GM23338 (cell line): ENCODE results near the gene CD70. TPM values are rescaled to one million over a fixed set of nuclear protein-coding genes. Genes with fewer than 3 reads are reported as not detected.

Source experiments
- ATAC-seq: fragments of 200-7000 bp; cut with Tn5 transposase; 3 replicates; pipeline ENCODE4 v1.9.1; 2020
- DNase-seq: peaks from one replicate; pipeline ENCODE4 v3.0.0-alpha.2; 2015; ENCODE audit warnings: low spot score
- H2AFZ ChIP-seq: fragments of 200-600 bp; sonication (generic); 2 replicates; pipeline ENCODE4 v1.8.0; 2016; ENCODE audit warnings: antibody characterized with exemption, mild to moderate bottlenecking, moderate library complexity
- H3F3A ChIP-seq: fragments of 200-600 bp; sonication (generic); replicated peaks from 2 replicates; pipeline ENCODE4 v1.8.0; 2017; ENCODE audit warnings: antibody characterized with exemption, mixed run types, low read depth
- H3K27ac ChIP-seq: fragments of 200-600 bp; sonication (generic); 2 replicates; pipeline ENCODE4 v1.6.1; 2016; ENCODE audit warnings: low read depth
- H3K27me3 ChIP-seq: fragments of 200-600 bp; sonication (generic); 2 replicates; pipeline ENCODE4 v1.8.0; 2016; ENCODE audit warnings: mild to moderate bottlenecking, mixed run types, moderate library complexity; ENCODE audit not compliant: insufficient read depth
- H3K36me3 ChIP-seq: fragments of 200-600 bp; sonication (generic); 2 replicates; pipeline ENCODE4 v1.8.0; 2016; ENCODE audit warnings: mild to moderate bottlenecking; ENCODE audit not compliant: insufficient read depth
- H3K4me1 ChIP-seq: fragments of 200-600 bp; sonication (generic); 2 replicates; pipeline ENCODE4 v1.8.0; 2016; ENCODE audit warnings: mild to moderate bottlenecking, moderate library complexity; ENCODE audit not compliant: insufficient read depth
- H3K4me2 ChIP-seq: fragments of 200-600 bp; sonication (generic); 2 replicates; pipeline ENCODE4 v1.7.1; 2017; ENCODE audit warnings: mixed run types
- H3K4me3 ChIP-seq: fragments of 200-600 bp; sonication (generic); 2 replicates; pipeline ENCODE4 v1.6.1; 2016; ENCODE audit warnings: mixed run types
- H3K79me2 ChIP-seq: fragments of 200-600 bp; sonication (generic); replicated peaks from 2 replicates; pipeline ENCODE4 v1.8.0; 2017; ENCODE audit warnings: mild to moderate bottlenecking; ENCODE audit not compliant: insufficient read depth
- H3K9me2 ChIP-seq: fragments of 200-600 bp; sonication (generic); 2 replicates; pipeline ENCODE4 v1.8.0; 2017; ENCODE audit not compliant: insufficient read depth
- H4K20me1 ChIP-seq: fragments of 200-600 bp; sonication (generic); replicated peaks from 2 replicates; pipeline ENCODE4 v1.8.0; 2017; ENCODE audit warnings: mild to moderate bottlenecking; ENCODE audit not compliant: insufficient read depth
- H3K27ac Mint-ChIP-seq: 2 replicates; pipeline ENCODE4 v1.8.0; 2020; ENCODE audit warnings: inconsistent platforms, mild to moderate bottlenecking, moderate library complexity, mixed read lengths
- H3K27me3 Mint-ChIP-seq: 3 replicates; pipeline ENCODE4 v1.8.0; 2022; ENCODE audit warnings: low read depth, mild to moderate bottlenecking, moderate library complexity, mixed read lengths, inconsistent platforms; ENCODE audit not compliant: insufficient read depth, poor library complexity
- H3K36me3 Mint-ChIP-seq: 3 replicates; pipeline ENCODE4 v1.8.0; 2021; ENCODE audit warnings: low read depth, mild to moderate bottlenecking, inconsistent platforms, moderate library complexity, mixed read lengths
- H3K4me1 Mint-ChIP-seq: 3 replicates; pipeline ENCODE4 v1.8.0; 2020; ENCODE audit warnings: mild to moderate bottlenecking, inconsistent platforms, mixed read lengths
- H3K4me3 Mint-ChIP-seq: 3 replicates; pipeline ENCODE4 v1.8.0; 2021; ENCODE audit warnings: moderate library complexity, mild to moderate bottlenecking, inconsistent platforms, mixed read lengths
- H3K9me3 Mint-ChIP-seq: 3 replicates; pipeline ENCODE4 v1.8.0; 2020; ENCODE audit warnings: moderate library complexity, mild to moderate bottlenecking, inconsistent platforms, mixed read lengths
- CREB1 ChIP-seq: fragments of 250-450 bp; sonication (Bioruptor Pico); IDR thresholded peaks from 2 replicates; pipeline ENCODE4 v1.5.0; 2020; ENCODE audit warnings: low read depth, mild to moderate bottlenecking, moderate library complexity
- CTCF ChIP-seq, 2 experiments: fragments of 200-600 bp in 1 of 2; sonication (generic) in 1 of 2; conservative IDR thresholded peaks; 2 replicates each; pipeline versions ENCODE4 v1.5.1 to v1.6.1; 2016 to 2017; ENCODE audit warnings: antibody characterized with exemption in 2 of 2, low read depth in 2 of 2, mild to moderate bottlenecking in 2 of 2, moderate library complexity in 1 of 2
- EZH2phosphoT487 ChIP-seq: fragments of 200-600 bp; sonication (generic); IDR thresholded peaks from one replicate; pipeline ENCODE4 v1.8.1; 2018; ENCODE audit warnings: antibody characterized with exemption; ENCODE audit not compliant: unreplicated experiment
- JUNB ChIP-seq: IDR thresholded peaks from one replicate; pipeline ENCODE4 v1.6.1; 2016; ENCODE audit warnings: antibody characterized with exemption; ENCODE audit not compliant: unreplicated experiment
- NANOG ChIP-seq: IDR thresholded peaks from 2 replicates; pipeline ENCODE4 v1.6.1; 2016; ENCODE audit warnings: antibody characterized with exemption, borderline replicate concordance
- POLR2AphosphoS5 ChIP-seq: IDR thresholded peaks from 2 replicates; pipeline ENCODE4 v1.6.1; 2016; ENCODE audit warnings: antibody characterized with exemption, low read depth
- REST ChIP-seq: IDR thresholded peaks from one replicate; pipeline ENCODE4 v1.6.1; 2018; ENCODE audit warnings: antibody characterized with exemption; ENCODE audit not compliant: unreplicated experiment
- STAT1 ChIP-seq: IDR thresholded peaks from one replicate; pipeline ENCODE4 v1.6.1; 2016; ENCODE audit warnings: antibody characterized with exemption; ENCODE audit not compliant: unreplicated experiment
- ZNF331 ChIP-seq: fragments of 250-450 bp; sonication (Bioruptor Pico); IDR thresholded peaks from 2 replicates; pipeline ENCODE4 v1.5.0; 2020; ENCODE audit warnings: low read depth, mild to moderate bottlenecking, moderate library complexity
- polyA plus RNA-seq: library from polyadenylated mRNA; unstranded; fragments of >200 nt; fragmentation: Nextera tagmentation; extraction: Ambion mirVana; gene quantifications from 2 replicates; pipeline ENCODE4 v1.2.1, GENCODE V29; 2016
- total RNA-seq: library from RNA; depleted of rRNA; stranded (reverse); fragments of >200 nt; shearing (Covaris generic); gene quantifications from 2 replicates; pipeline ENCODE4 v1.2.3, GENCODE V29; 2014

Gene CD70
- total and polyA plus RNA-seq, 2 experiments from 2014 or later = 2.0 to 7.3 TPM

GRCh38 chr19:6610934-6611852 is 20.2 kb upstream of the CD70 start:
- Mint-ChIP-seq H3K4me3 (no peak overlapping the region), H3K27me3 (no peaks in the 10 kb centered on the region), H3K27ac (no peak overlapping the region), H3K4me1 (no peaks in the 10 kb centered on the region), H3K36me3 (peaks cover 35% of the 10 kb centered on the region), H3K9me3 (peaks cover 90% of the 10 kb centered on the region)
- H2AFZ ChIP-seq = 0 out of 2 replicates have a peak overlapping the region, but pooled peaks have one; percentile 28
- no peaks in the 10 kb centered on the region for H3K27me3 ChIP-seq
- H3K9me2 ChIP-seq = no peaks in the 10 kb centered on the region
- H3K27ac ChIP-seq = no peak overlapping the region
- no peaks in the 10 kb centered on the region for H4K20me1 ChIP-seq
- H3K4me3 ChIP-seq = no peak overlapping the region
- no peaks in the 10 kb centered on the region for H3F3A ChIP-seq
- ATAC-seq = no peak
- no peak for TF ChIP-seq POLR2AphosphoS5
- TF ChIP-seq JUNB = no peak
- no peak for TF ChIP-seq CTCF (conservative IDR thresholded peaks at IDR 0.05; ENCODE audit: low read depth in 2 of 2)
- TF ChIP-seq EZH2phosphoT487 = no peak
- no peak for TF ChIP-seq STAT1
- no peak for DNase-seq
- H3K4me2 ChIP-seq = no peak overlapping the region
- no peaks in the 10 kb centered on the region for H3K4me1 ChIP-seq
- no peaks in the 10 kb centered on the region for H3K36me3 ChIP-seq
- no peaks in the 10 kb centered on the region for H3K79me2 ChIP-seq

GRCh38 chr19:6608940-6609339 is 18.0 kb upstream of the CD70 start:
- Mint-ChIP-seq H3K36me3 (peaks cover 31% of the 10 kb centered on the region), H3K9me3 (peaks cover 91% of the 10 kb centered on the region), H3K27me3 (peaks cover 3% of the 10 kb centered on the region), H3K4me1 (no peaks in the 10 kb centered on the region), H3K27ac (no peak overlapping the region), H3K4me3 (no peak overlapping the region)
- Histone ChIP-seq H3K36me3 (no peaks in the 10 kb centered on the region), H3K27ac (no peak overlapping the region), H3K27me3 (no peaks in the 10 kb centered on the region), H3K9me2 (no peaks in the 10 kb centered on the region), H3K4me3 (no peak overlapping the region), H4K20me1 (no peaks in the 10 kb centered on the region), H3K4me2 (no peak overlapping the region), H2AFZ (peak overlapping the region; percentile 23; the same call in 1 of the 2 replicates), H3F3A (0 out of 2 replicates have a peak, but pooled peaks cover 3% of the 10 kb centered on the region), H3K79me2 (no peaks in the 10 kb centered on the region), H3K4me1 (0 out of 2 replicates have a peak, but pooled peaks cover 8% of the 10 kb centered on the region)
- DNase-seq = no peak
- ATAC-seq = no peak
- no peak for TF ChIP-seq CREB1 (CRISPR knock-in tag)
- no peak for TF ChIP-seq REST
- TF ChIP-seq STAT1 = no peak
- no peak for TF ChIP-seq NANOG
- no peak for TF ChIP-seq ZNF331
